SIG-M5 (cell line): ENCODE data around the gene ABCC4.
"Not testable (repeated sequence)": the region's sequence is repeated elsewhere in the genome, so short reads cannot be mapped to it uniquely, and the experiment has no call there.

ENCODE experiments used
- DNase-seq: peaks from one replicate; lab custom pipeline; 2025; lab: John Stamatoyannopoulos, UW

The ABCC4 gene

GRCh38 chr13:95298169-95298965, 2.9 kb downstream of the ABCC4 start:
- DNase-seq, result no peak

GRCh38 chr13:95296326-95296925, 4.8 kb downstream of the ABCC4 start:
- no peak for DNase-seq

GRCh38 chr13:95295026-95295425, 6.2 kb downstream of the ABCC4 start:
- DNase-seq, result no peak

- no peak for DNase-seq
Observed at GRCh38 chr13:95292622-95293021, 8.6 kb downstream of the ABCC4 start.

- DNase-seq, result not testable (repeated sequence)
Observed at GRCh38 chr13:95289901-95290300, 11.3 kb downstream of the ABCC4 start.

- DNase-seq, result no peak
Observed at GRCh38 chr13:95289020-95289444, 12.2 kb downstream of the ABCC4 start.

- no peak for DNase-seq
Observed at GRCh38 chr13:95284436-95284835, 16.8 kb downstream of the ABCC4 start.

GRCh38 chr13:95279016-95279415, 22.2 kb downstream of the ABCC4 start:
- no peak for DNase-seq

GRCh38 chr13:95276037-95276505, 25.2 kb downstream of the ABCC4 start:
- DNase-seq, result no peak

- no peak for DNase-seq
Observed at GRCh38 chr13:95275322-95276036, 25.8 kb downstream of the ABCC4 start.

- DNase-seq, result not testable (repeated sequence)
Observed at GRCh38 chr13:95273592-95274132, 27.6 kb downstream of the ABCC4 start.

GRCh38 chr13:95272076-95272475, 29.2 kb downstream of the ABCC4 start:
- not testable (repeated sequence) for DNase-seq

GRCh38 chr13:95269756-95270155, 31.5 kb downstream of the ABCC4 start:
- no peak for DNase-seq

GRCh38 chr13:95268343-95269065, 32.7 kb downstream of the ABCC4 start:
- DNase-seq, result not testable (repeated sequence)

- no peak for DNase-seq
Observed at GRCh38 chr13:95267662-95268342, 33.4 kb downstream of the ABCC4 start.

GRCh38 chr13:95264225-95264624, 37.0 kb downstream of the ABCC4 start:
- DNase-seq, result no peak

GRCh38 chr13:95262837-95263384, 38.3 kb downstream of the ABCC4 start:
- no peak for DNase-seq

GRCh38 chr13:95261956-95262355, 39.3 kb downstream of the ABCC4 start:
- no peak for DNase-seq

GRCh38 chr13:95260031-95260525, 41.2 kb downstream of the ABCC4 start:
- DNase-seq, result no peak

- DNase-seq, result no peak
Observed at GRCh38 chr13:95258619-95259194, 42.5 kb downstream of the ABCC4 start.
